ENCODE measurements around the gene GLT6D1.

GLT6D1 gene

DNA sequence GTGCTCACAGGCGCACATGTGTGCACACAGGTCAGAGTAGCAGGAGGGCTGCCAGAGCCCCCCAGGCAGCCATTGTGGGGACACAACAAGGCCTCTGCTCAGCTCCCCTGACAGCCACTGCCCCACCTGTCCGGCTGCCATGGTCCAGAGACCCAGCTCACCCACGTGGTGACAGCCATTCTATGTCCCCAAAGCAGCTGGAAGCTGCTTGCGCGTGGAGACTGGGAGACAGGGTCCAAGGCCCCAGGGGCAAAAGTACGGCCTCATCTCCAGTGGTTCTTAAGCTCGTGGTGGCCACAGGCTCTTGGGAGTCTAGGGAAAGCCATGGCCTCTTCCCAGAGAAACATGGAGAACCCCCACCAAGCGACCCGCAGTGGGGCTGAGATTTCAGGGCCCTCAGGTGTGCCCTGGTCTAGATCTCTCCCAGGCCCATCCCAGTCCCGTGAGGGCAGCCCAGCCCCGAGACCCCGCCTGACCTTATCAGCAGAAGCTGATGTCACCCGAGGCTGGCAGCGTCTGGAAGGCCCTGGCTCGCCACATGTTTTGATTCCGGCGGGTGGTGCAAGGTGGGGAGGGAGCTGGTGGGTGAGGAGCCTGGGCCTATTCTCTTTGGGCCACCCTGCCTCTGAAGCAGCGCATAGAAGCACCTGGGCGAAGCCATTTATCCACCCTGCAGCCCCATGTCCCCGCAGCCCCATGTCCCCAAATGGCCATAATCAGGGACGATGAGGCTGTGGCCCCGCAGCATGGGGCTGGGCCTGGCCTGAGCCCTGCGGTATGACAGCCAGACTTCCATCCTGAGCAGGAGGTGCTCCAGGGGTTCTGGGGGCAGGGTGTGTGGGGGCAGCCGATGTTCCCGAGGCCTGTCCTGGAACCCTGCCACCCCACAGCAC is 31.7 kb downstream of the GLT6D1 start:
- no peak for DNase-seq

GRCh38 chr9:135606885-135607259 is 32.5 kb downstream of the GLT6D1 start:
- no peak for DNase-seq

DNA sequence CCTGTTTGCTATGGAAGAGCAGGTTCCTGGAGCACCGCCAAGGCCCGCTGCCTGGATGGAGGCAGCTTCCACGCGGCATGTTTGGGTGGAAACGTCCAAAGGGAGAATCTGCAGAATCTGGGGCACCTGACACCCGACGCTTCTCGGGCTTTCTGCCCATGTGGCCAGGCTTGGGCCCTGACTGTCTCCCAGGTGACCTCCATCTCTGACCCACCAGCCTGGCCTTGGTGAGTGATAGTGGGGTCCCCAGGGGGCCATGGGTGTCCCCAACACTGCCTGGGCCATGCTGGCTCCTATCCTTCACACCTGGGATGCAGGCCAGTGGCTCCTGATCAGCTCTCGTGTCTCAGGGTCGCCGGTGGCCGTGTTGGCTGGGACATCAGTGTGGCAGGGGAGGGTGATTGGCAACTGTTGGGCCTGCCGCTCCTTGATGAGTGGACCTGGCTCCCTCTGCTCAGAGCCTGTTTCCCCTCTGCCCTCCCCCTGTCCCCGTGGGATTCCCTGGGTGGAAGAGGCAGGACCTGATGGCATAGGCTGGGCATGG is 34.0 kb downstream of the GLT6D1 start:
- no peak for DNase-seq

GRCh38 chr9:135604437-135605237 is 34.7 kb downstream of the GLT6D1 start:
- DNase-seq, result no peak

- DNase-seq, result peak; percentile 18 to 57
Measured at GRCh38 chr9:135602789-135603481, 36.4 kb downstream of the GLT6D1 start.

GRCh38 chr9:135601988-135602387 is 37.4 kb downstream of the GLT6D1 start:
- DNase-seq, result no peak

- no peak for DNase-seq
Measured at GRCh38 chr9:135600296-135600817, 39.0 kb downstream of the GLT6D1 start.

GRCh38 chr9:135596211-135596610 is 43.1 kb downstream of the GLT6D1 start:
- no peak for DNase-seq

DNA sequence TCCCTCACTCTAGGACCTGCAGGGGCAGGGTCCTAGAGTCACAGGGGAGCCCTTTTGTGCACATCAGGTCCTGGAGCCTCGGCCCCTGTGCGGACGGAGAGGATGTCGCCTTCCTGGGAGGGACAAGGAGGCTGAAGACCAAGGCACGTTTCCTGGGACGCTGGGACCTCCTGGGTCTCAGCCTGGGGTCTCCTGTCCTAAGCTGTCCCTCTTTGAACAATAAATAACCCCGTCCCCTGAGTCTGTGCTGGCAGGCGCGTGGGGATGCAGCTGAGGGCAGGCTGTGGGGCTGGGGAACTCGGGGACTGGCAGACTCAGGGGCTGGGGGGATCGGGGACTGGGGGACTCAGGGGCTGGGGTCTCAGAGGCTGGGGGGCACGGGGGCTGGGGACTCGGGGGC is 46.7 kb downstream of the GLT6D1 start:
- no peak for DNase-seq

GRCh38 chr9:135592331-135592590 is 47.1 kb downstream of the GLT6D1 start:
- DNase-seq, result no peak

- no peak for DNase-seq
Measured at GRCh38 chr9:135591506-135592330, 47.6 kb downstream of the GLT6D1 start.

DNA sequence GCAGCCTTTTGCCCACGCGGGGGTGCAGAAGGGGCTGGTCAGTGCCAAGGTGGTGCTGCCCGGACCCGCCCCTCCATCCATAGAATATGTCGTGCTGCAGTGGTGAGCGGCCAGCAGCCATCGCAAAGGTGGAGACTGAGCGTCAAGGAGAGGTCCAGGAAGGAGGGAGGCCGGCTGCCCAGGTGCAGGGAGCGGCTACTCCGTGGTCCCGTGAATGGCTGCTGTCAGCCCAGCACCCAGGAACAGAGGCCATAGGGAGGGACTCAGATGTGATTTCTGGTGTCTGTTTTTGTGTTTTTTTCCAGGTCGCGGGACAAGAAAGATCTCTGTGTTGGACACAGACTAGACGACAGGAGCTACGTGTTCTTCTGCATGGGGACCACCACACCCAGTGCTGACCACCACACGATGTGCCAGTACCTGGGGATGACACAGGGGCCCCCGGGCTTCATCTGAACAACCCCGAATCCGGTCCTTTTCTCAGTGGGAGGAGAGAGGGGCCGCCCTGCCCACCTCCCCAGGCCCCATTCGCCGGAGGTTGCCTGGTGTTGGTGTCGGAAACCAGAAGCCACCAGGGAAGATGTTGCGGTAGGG is 48.8 kb downstream of the GLT6D1 start:
- DNase-seq, result no peak

DNA sequence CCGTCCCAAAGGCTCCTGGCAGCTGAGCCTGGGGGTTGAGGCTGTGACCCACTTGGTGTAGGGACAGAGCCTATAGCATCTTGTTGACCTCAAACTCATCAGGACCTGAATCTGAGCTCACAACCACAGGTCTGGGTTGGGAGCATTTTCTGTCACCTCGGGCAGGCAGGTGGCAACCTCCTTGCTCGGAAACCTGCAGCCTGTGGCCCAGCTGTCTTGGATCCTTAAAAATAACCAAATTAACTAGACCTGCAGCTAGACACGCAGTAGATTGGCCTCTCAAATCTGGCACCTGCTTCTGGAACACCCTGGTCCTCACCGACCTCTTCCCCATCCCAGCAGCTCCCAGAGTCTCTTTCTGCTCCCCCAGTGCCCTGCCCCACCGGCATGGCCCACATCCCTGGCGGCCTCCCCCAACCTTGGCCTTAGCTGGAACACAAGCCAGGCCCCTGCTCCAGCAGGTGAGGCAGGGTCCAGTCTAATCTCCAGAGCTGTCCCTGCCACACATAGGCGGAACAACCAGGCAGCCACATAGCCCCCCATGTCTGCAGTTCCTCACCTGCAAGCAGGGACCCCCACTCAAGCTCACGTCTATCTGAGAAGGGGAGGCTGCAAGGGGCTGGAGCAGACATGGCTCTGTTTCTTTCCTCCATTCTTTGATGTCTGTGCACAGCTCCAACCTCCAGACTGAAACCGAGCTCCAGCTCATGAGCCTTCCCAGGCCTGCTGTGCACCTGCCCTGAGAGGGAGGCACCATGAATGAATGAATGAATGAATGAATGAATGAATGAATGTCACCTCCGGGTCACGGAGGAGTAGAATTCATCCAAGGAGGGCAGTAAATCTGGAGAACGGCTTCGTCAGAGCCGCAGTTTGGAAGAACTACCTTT is 49.5 kb downstream of the GLT6D1 start:
- DNase-seq, result no peak

DNA sequence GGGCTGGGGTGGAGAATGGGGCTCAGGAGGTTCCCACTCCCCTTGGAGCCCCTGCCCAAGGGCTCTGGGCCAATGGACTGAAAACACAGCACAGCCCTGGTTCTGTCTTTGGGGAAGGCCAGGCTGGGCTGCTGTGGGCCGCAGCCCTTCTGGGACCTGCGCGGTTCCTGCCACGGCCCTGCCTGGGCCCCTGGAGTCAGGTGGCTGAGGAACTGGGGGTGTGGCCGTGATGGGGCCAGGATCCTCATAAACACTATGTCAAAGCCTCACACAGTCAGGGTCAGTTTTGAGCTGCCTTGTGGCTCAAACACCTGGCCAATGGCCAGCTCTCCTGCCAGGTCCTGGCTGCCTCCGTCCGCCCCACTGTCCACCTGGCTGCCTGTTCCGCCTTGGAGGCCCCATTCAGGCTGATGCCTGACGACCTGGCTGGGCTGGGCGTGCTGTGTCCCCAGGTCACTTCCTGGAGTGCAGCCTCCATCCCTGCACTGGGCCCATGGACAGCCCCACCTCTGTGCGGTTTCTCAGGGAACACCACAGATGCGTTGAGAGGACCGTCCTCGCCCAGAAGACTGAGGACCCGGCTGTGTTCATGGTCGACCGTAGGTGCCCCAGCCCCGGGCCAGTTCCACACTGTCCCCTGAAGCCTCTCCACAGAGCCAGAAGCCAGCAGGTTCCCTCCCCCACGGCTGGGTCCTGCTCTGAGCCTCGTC is 50.3 kb downstream of the GLT6D1 start:
- DNase-seq, result no peak

GRCh38 chr9:135588371-135588770 is 51.0 kb downstream of the GLT6D1 start:
- DNase-seq, result no peak

GRCh38 chr9:135587658-135588057 is 51.7 kb downstream of the GLT6D1 start:
- no peak for DNase-seq

- no peak for DNase-seq
Measured at GRCh38 chr9:135586601-135587109, 52.7 kb downstream of the GLT6D1 start.

GRCh38 chr9:135584934-135585333 is 54.4 kb downstream of the GLT6D1 start:
- DNase-seq, result no peak

DNA sequence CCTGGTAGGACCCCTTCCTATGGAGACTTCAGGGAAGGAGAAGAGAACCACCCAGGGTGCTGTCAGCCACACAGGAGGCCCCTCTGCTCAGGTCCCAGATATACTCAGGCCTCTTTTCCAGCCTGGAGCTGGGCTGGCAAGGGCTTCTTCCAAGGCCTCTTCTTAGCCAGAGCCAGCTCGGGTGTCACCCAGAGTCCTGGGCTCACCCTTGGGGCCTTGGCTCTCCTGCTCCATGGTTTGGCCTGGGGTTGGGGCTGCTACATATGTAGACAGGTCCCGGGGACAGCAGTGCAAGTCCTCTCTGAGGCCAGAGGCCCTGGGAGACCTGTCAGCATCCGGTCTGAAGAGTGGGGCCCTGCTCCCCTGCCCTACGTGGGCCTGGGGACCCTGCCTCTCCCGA is 55.0 kb downstream of the GLT6D1 start:
- no peak for DNase-seq

DNA sequence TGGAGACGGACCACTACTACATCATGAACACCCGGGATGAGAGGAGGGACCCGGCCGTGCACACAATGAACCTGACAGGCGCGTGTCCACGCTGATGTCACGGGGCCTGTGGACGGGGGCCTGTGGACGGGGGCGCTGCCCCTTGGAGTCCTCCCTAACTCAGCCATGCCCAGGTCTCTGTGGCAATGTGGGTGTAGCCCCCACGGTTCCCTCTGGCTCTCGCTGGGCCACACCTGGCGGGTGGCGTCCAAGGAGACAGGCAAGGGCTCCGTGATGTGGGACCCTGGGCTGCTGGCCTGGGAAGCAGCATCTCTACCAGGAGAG is 55.7 kb downstream of the GLT6D1 start:
- DNase-seq, result no peak
